ENCODE measurements around the gene ARMS2.

DNA sequence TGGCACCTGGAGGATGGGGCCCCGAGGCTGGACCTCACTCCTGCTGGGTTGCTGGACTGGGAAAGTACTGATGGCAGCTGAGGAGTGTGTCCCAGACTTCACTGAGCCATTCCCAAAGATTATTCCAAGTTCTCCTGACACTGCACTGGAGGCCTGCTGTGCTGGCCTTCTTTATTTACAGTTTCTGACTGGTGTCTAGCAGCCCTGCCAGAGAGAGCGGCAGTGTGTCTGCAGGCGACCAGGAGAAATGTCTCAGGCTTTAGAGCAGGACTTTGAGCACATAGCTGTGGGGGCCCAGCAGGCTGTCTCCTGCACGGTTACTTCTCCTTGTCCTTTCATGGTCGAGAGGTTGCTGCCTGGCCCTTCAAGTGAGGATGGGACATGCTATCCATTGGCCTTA is 23.0 kb downstream of the ARMS2 start:
- TF ChIP-seq CTCF (IDR thresholded peaks at IDR 0.05; ENCODE audit: insufficient read depth, low read depth, low read length) (no peak), EZH2 (IDR thresholded peaks at IDR 0.05; ENCODE audit: insufficient read depth, low read length) (no peak)
